Gastroesophageal sphincter (tissue), 4 donors: ENCODE data around the gene RELCH. TPM values are rescaled to one million over a fixed set of nuclear protein-coding genes. Genes with fewer than 3 reads are reported as not detected.

Experiments
- ATAC-seq: fragments of 150-250 bp; one replicate; pipeline ENCODE4 v1.9.1; 2016; ENCODE audit warnings: mild to moderate bottlenecking, moderate library complexity
- H3K27ac ChIP-seq, 4 donors: fragments of 200-600 bp; sonication (generic) in 3 of 4; 1 replicate in 3 of 4; 2 replicates in 1 of 4; pipeline ENCODE4 v1.5.1; 2016 to 2019
- H3K27me3 ChIP-seq: fragments of 200-600 bp; sonication (generic); one replicate; pipeline ENCODE4 v1.5.1; 2019
- H3K36me3 ChIP-seq, 2 donors: fragments of 200-600 bp; sonication (generic); one replicate each; pipeline ENCODE4 v1.5.1; 2019; ENCODE audit warnings: control low read depth in 1 of 2
- H3K4me1 ChIP-seq, 3 donors: fragments of 200-600 bp; sonication (generic); 1 replicate in 2 of 3; 2 replicates in 1 of 3; pipeline ENCODE4 v1.5.1; 2016 to 2019; ENCODE audit warnings: control low read depth in 2 of 3
- H3K4me3 ChIP-seq, 2 donors: fragments of 200-600 bp; sonication (generic); one replicate each; pipeline ENCODE4 v1.5.1; 2019; ENCODE audit warnings: mild to moderate bottlenecking in 1 of 2, moderate library complexity in 1 of 2
- H3K9me3 ChIP-seq, 3 donors: fragments of 200-600 bp; sonication (generic); one replicate each; pipeline ENCODE4 v1.5.1; 2017 to 2019; ENCODE audit warnings: control low read depth in 2 of 3
- CTCF ChIP-seq, 4 experiments: fragments of 200-600 bp in 2 of 4; fragments of 450-650 bp in 2 of 4; sonication (generic) in 1 of 4; IDR thresholded peaks; one replicate each; pipeline ENCODE4 v1.5.1; 2017 to 2019; ENCODE audit warnings: antibody characterized with exemption in 4 of 4, mild to moderate bottlenecking in 2 of 4, moderate library complexity in 2 of 4
- EP300 ChIP-seq: sonication (generic); formaldehyde crosslinking; IDR thresholded peaks from one replicate; pipeline ENCODE4 v1.6.1; 2017; ENCODE audit warnings: antibody characterized with exemption, mild to moderate bottlenecking
- POLR2A ChIP-seq, 2 donors: fragments of 450-650 bp; IDR thresholded peaks; one replicate each; pipeline ENCODE4 v1.6.1; 2017; ENCODE audit warnings: antibody characterized with exemption in 2 of 2, mild to moderate bottlenecking in 2 of 2, moderate library complexity in 1 of 2
- POLR2AphosphoS5 ChIP-seq: sonication (generic); formaldehyde crosslinking; IDR thresholded peaks from one replicate; pipeline ENCODE4 v1.6.1; 2017; ENCODE audit warnings: antibody characterized with exemption
- WGBS, 2 donors: methylation state at CpG; one replicate each; pipeline ENCODE4 v1.1.5; 2018; ENCODE audit warnings: low coverage in 1 of 2; 5-methylcytosine and 5-hydroxymethylcytosine counted together
- total RNA-seq, 4 donors: library from RNA; depleted of rRNA; stranded (reverse); fragments of >200 nt; gene quantifications; one replicate each; pipeline ENCODE4 v1.1.0, GENCODE V29; 2016

The RELCH gene
- total RNA-seq, 4 donors from 2014 or later: 20.7 to 30.4 (median 27.4) TPM

GRCh38 chr18:62325806-62326645 is 139.0 kb downstream of the RELCH start:
- no peaks in the 10 kb centered on the region for H3K36me3 ChIP-seq
- no peak for ATAC-seq

GRCh38 chr18:62326646-62327348 is 139.7 kb downstream of the RELCH start:
- H3K36me3 ChIP-seq: no peaks in the 10 kb centered on the region
- peaks cover 0 to 35% (median 13%) of the 10 kb centered on the region in 3 donors for H3K4me1 ChIP-seq
- no peak for TF ChIP-seq CTCF (IDR thresholded peaks at IDR 0.05)
- TF ChIP-seq POLR2A (IDR thresholded peaks at IDR 0.05): no peak
- TF ChIP-seq EP300: no peak
- no peak for TF ChIP-seq POLR2AphosphoS5
- no peak for ATAC-seq
- H3K27me3 ChIP-seq: peaks cover 86% of the 10 kb centered on the region
- H3K9me3 ChIP-seq: no peaks in the 10 kb centered on the region
- no peak overlapping the region for H3K27ac ChIP-seq
- WGBS, 2 donors: 40 to 44% methylated on average over 3 to 11 of the region's 12 CpGs
- H3K4me3 ChIP-seq: peak overlapping the region in 1 of 2 donors; percentile 52

More at GRCh38 chr18:62325806-62326645, 139.0 kb downstream of the RELCH start:
- H3K27me3 ChIP-seq: peaks cover 85% of the 10 kb centered on the region
- H3K9me3 ChIP-seq: no peaks in the 10 kb centered on the region
- peak overlapping the region; percentile 0 to 52 for H3K4me3 ChIP-seq
- peaks cover 0 to 30% (median 13%) of the 10 kb centered on the region in 3 donors for H3K4me1 ChIP-seq
- H3K27ac ChIP-seq: no peak overlapping the region
- 20 to 21% methylated on average over 5 to 11 of the region's 45 CpGs for WGBS, 2 donors
- TF ChIP-seq EP300 (no peak), POLR2A (IDR thresholded peaks at IDR 0.05) (no peak), POLR2AphosphoS5 (no peak), CTCF (IDR thresholded peaks at IDR 0.05) (no peak)

- H3K27ac ChIP-seq: no peak overlapping the region
- H3K27me3 ChIP-seq: peaks cover 95% of the 10 kb centered on the region
- H3K4me1 ChIP-seq: peaks cover 0 to 35% (median 13%) of the 10 kb centered on the region in 3 donors
- 67 to 87% methylated on average over 6 to 7 of the region's 7 CpGs for WGBS, 2 donors
- no peak for TF ChIP-seq POLR2A (IDR thresholded peaks at IDR 0.05)
- TF ChIP-seq POLR2AphosphoS5: no peak
- TF ChIP-seq CTCF (IDR thresholded peaks at IDR 0.05): no peak
- TF ChIP-seq EP300: no peak
- H3K36me3 ChIP-seq: no peaks in the 10 kb centered on the region
- no peaks in the 10 kb centered on the region for H3K9me3 ChIP-seq
- no peak overlapping the region for H3K4me3 ChIP-seq
- no peak for ATAC-seq
These were observed 140.9 kb downstream of the RELCH start for GRCh38 chr18:62327977-62328376.

- H3K4me3 ChIP-seq: no peak overlapping the region
- WGBS, 2 donors: 70 to 100% methylated on average over 1 to 2 of the region's 6 CpGs
- TF ChIP-seq EP300 (no peak), CTCF (IDR thresholded peaks at IDR 0.05) (no peak), POLR2A (IDR thresholded peaks at IDR 0.05) (no peak), POLR2AphosphoS5 (no peak)
These were observed 141.8 kb downstream of the RELCH start for GRCh38 chr18:62328586-62329525.

More at GRCh38 chr18:62328586-62329525, 141.8 kb downstream of the RELCH start:
- no peak for ATAC-seq
- Histone ChIP-seq H3K36me3 (no peaks in the 10 kb centered on the region), H3K27me3 (peaks cover 91% of the 10 kb centered on the region), H3K9me3 (no peaks in the 10 kb centered on the region), H3K27ac (no peak overlapping the region), H3K4me1 (peaks cover 0 to 35% (median 13%) of the 10 kb centered on the region in 3 donors)
